HepG2 (cell line): ENCODE results near the gene SEC14L5. TPM values are rescaled to one million over a fixed set of nuclear protein-coding genes. Genes with fewer than 3 reads are reported as not detected.

Experiments used
- AGO2 ChIP-seq: fragments of 200-400 bp; formaldehyde crosslinking; optimal IDR thresholded peaks from 2 replicates; pipeline ENCODE3; 2017; ENCODE audit warnings: mild to moderate bottlenecking, low read depth, low read length, moderate library complexity
- BORCS8-MEF2B ChIP-seq: sonication (generic); formaldehyde crosslinking; IDR thresholded peaks from 2 replicates; pipeline ENCODE4 v1.8.0; 2022; ENCODE audit warnings: mild to moderate bottlenecking, missing genetic modification reagents
- DBP ChIP-seq: sonication (generic); formaldehyde crosslinking; IDR thresholded peaks from 2 replicates; pipeline ENCODE4 v1.4.0; 2020; ENCODE audit warnings: missing genetic modification reagents; ENCODE audit errors: not compliant biosample characterization
- HNRNPL ChIP-seq: fragments of 200-400 bp; formaldehyde crosslinking; IDR thresholded peaks from 2 replicates; pipeline ENCODE4 v1.6.1; 2017; ENCODE audit warnings: mild to moderate bottlenecking, low read depth, low read length
- JUND ChIP-seq: sonication (generic); formaldehyde crosslinking; IDR thresholded peaks from 2 replicates; pipeline ENCODE4 v1.8.0; 2022; ENCODE audit warnings: mild to moderate bottlenecking, missing genetic modification reagents
- KDM6A ChIP-seq: IDR thresholded peaks from 2 replicates; pipeline ENCODE4 v1.6.1; 2016; ENCODE audit warnings: low read depth
- PITX1 ChIP-seq: sonication (generic); formaldehyde crosslinking; IDR thresholded peaks from 2 replicates; pipeline ENCODE4 v1.5.1; 2020; ENCODE audit warnings: mild to moderate bottlenecking, missing genetic modification reagents
- PPARG ChIP-seq: conservative IDR thresholded peaks from 2 replicates; pipeline ENCODE4 v1.6.1; 2016; ENCODE audit warnings: missing biosample characterization, missing genetic modification reagents
- PRDM4 ChIP-seq: sonication (generic); formaldehyde crosslinking; IDR thresholded peaks from 2 replicates; pipeline ENCODE4 v1.9.0; 2021; ENCODE audit warnings: missing genetic modification reagents, borderline replicate concordance
- REPIN1 ChIP-seq: sonication (generic); formaldehyde crosslinking; IDR thresholded peaks from 2 replicates; pipeline ENCODE4 v1.8.0; 2022; ENCODE audit warnings: missing genetic modification reagents, low read depth, mild to moderate bottlenecking, borderline replicate concordance
- REST ChIP-seq, 2 experiments: IDR thresholded peaks; 2 replicates each; pipeline ENCODE4 v1.6.1; 2011 to 2012; ENCODE audit warnings: low read length in 2 of 2, borderline replicate concordance in 1 of 2, low read depth in 1 of 2, mild to moderate bottlenecking in 1 of 2, moderate library complexity in 1 of 2
- SAP130 ChIP-seq: IDR thresholded peaks from 2 replicates; pipeline ENCODE4 v1.6.1; 2016; ENCODE audit warnings: low read depth
- SP2 ChIP-seq: sonication (generic); formaldehyde crosslinking; IDR thresholded peaks from 2 replicates; pipeline ENCODE4 v1.5.1; 2020; ENCODE audit warnings: mild to moderate bottlenecking, missing genetic modification reagents
- TFDP2 ChIP-seq: sonication (generic); formaldehyde crosslinking; IDR thresholded peaks from 2 replicates; pipeline ENCODE4 v1.4.0; 2020; ENCODE audit warnings: missing genetic modification reagents
- ZNF335 ChIP-seq: sonication (generic); formaldehyde crosslinking; IDR thresholded peaks from 2 replicates; pipeline ENCODE4 v1.4.0; 2020; ENCODE audit warnings: missing genetic modification reagents
- ZNF367 ChIP-seq: sonication (generic); formaldehyde crosslinking; IDR thresholded peaks from 2 replicates; pipeline ENCODE4 v1.4.0; 2020; ENCODE audit warnings: missing genetic modification reagents, borderline replicate concordance
- ZNF510 ChIP-seq: sonication (generic); formaldehyde crosslinking; IDR thresholded peaks from 2 replicates; pipeline ENCODE4 v1.4.0; 2020; ENCODE audit warnings: low read depth, mild to moderate bottlenecking, missing genetic modification reagents
- polyA plus RNA-seq, 8 experiments: library from polyadenylated mRNA; depleted of rRNA in 3 of 8; stranded (reverse) in 7 of 8; unstranded in 1 of 8; fragments of >200 nt; fragmentation: Illumina TruSeq in 4 of 8; extraction: Trizol in 4 of 8; gene quantifications; 2 replicates each; pipeline versions ENCODE4 v1.2.1 to v1.2.3, GENCODE V29; 2011 to 2016; ENCODE audit warnings: low read depth in 4 of 8, missing spikeins in 1 of 8, mixed read lengths in 1 of 8; ENCODE audit not compliant: insufficient read depth in 1 of 8
- total RNA-seq, 5 experiments: library from RNA; depleted of rRNA; stranded (reverse); fragments of >200 nt; fragmentation: Illumina TruSeq; extraction: Trizol; gene quantifications; 2 replicates each; pipeline ENCODE4 v1.2.3, GENCODE V29; 2016; ENCODE audit warnings: low read depth in 1 of 5
- TF ChIP-seq, protein P1 (sequence below): sonication (generic); formaldehyde crosslinking; IDR thresholded peaks from 2 replicates; pipeline ENCODE4 v1.5.1; 2020; ENCODE audit warnings: mild to moderate bottlenecking, moderate library complexity, missing genetic modification reagents

Gene SEC14L5
- total and polyA plus RNA-seq, 2 of the 13 experiments (the other 11 are each of a cell fraction or from before 2014, with no cell fraction given) = 0.40 to 0.42 TPM

GRCh38 chr16:5033256-5034166, 75.4 kb downstream of the SEC14L5 start, which contains the start of gene NAGPA (continued):
- TF ChIP-seq REST (IDR thresholded peaks at IDR 0.05; ENCODE audit: borderline replicate concordance in 1 of 2, low read depth in 1 of 2, low read length in 2 of 2) (peak in 1 of 2 experiments; percentile 83; a peak in 2 of 4 replicates), REPIN1 (CRISPR knock-in tag) (peak; percentile 75; the same call in 1 of the 2 replicates), AGO2 (peak; percentile 92), ZNF510 (no peak), HNRNPL (peak; percentile 63), PPARG (CRISPR knock-in tag) (peak; percentile 60; the same call in 1 of the 2 replicates), PRDM4 (no peak), TFDP2 (CRISPR knock-in tag) (peak; percentile 76), DBP (CRISPR knock-in tag) (peak; percentile 94), JUND (CRISPR knock-in tag) (no peak; the same call in 1 of the 2 replicates), ZNF367 (CRISPR knock-in tag) (peak; percentile 54), KDM6A (no peak), BORCS8-MEF2B (CRISPR knock-in tag) (peak; percentile 89), SAP130 (peak; percentile 100), PITX1 (CRISPR knock-in tag) (peak; percentile 88), SP2 (CRISPR knock-in tag) (0 out of 2 replicates have a peak, but pooled peaks have one; percentile 40), ZNF335 (peak; percentile 95)
- TF ChIP-seq, protein P1, sequence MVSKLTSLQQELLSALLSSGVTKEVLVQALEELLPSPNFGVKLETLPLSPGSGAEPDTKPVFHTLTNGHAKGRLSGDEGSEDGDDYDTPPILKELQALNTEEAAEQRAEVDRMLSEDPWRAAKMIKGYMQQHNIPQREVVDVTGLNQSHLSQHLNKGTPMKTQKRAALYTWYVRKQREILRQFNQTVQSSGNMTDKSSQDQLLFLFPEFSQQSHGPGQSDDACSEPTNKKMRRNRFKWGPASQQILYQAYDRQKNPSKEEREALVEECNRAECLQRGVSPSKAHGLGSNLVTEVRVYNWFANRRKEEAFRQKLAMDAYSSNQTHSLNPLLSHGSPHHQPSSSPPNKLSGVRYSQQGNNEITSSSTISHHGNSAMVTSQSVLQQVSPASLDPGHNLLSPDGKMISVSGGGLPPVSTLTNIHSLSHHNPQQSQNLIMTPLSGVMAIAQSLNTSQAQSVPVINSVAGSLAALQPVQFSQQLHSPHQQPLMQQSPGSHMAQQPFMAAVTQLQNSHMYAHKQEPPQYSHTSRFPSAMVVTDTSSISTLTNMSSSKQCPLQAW = peak; percentile 76
